Liver (tissue), 9 donors: ENCODE data around the gene PRKX. TPM values are rescaled to one million over a fixed set of nuclear protein-coding genes. Genes with fewer than 3 reads are reported as not detected.

ENCODE experiments used
- DNase-seq: peaks from one replicate; pipeline ENCODE4 v3.0.0-alpha.2; 2017; ENCODE audit warnings: low spot score
- H3K27ac ChIP-seq, 2 donors: one replicate each; pipeline ENCODE4 v1.7.0; 2013; ENCODE audit warnings: inconsistent platforms in 2 of 2, low read length in 2 of 2, control low read depth in 1 of 2, low read depth in 1 of 2, mild to moderate bottlenecking in 1 of 2
- H3K27me3 ChIP-seq, 4 donors: one replicate each; pipeline versions ENCODE4 v1.6.1 to v1.7.0; 2013; ENCODE audit warnings: low read length in 3 of 4, inconsistent platforms in 1 of 4, mild to moderate bottlenecking in 1 of 4, moderate library complexity in 1 of 4; ENCODE audit not compliant: control insufficient read depth in 4 of 4, insufficient read depth in 4 of 4
- H3K36me3 ChIP-seq, 4 donors: one replicate each; pipeline versions ENCODE4 v1.6.1 to v1.7.0; 2013; ENCODE audit warnings: low read length in 3 of 4, mild to moderate bottlenecking in 3 of 4, low read depth in 1 of 4, moderate library complexity in 1 of 4; ENCODE audit not compliant: control insufficient read depth in 4 of 4, insufficient read depth in 3 of 4
- H3K4me1 ChIP-seq, 4 donors: one replicate each; pipeline versions ENCODE4 v1.6.1 to v1.7.0; 2013; ENCODE audit warnings: low read length in 3 of 4, mild to moderate bottlenecking in 3 of 4, moderate library complexity in 1 of 4; ENCODE audit not compliant: control insufficient read depth in 4 of 4, insufficient read depth in 4 of 4
- H3K4me3 ChIP-seq, 3 donors: one replicate each; pipeline versions ENCODE4 v1.6.1 to v1.7.0; 2013; ENCODE audit warnings: low read length in 3 of 3, control low read depth in 1 of 3, low read depth in 1 of 3, mild to moderate bottlenecking in 1 of 3
- H3K9ac ChIP-seq, 2 donors: one replicate each; pipeline ENCODE4 v1.7.0; 2013; ENCODE audit warnings: low read length in 2 of 2, mild to moderate bottlenecking in 2 of 2, moderate library complexity in 2 of 2, control low read depth in 1 of 2, low read depth in 1 of 2
- H3K9me3 ChIP-seq, 4 donors: one replicate each; pipeline versions ENCODE4 v1.6.1 to v1.7.0; 2013; ENCODE audit warnings: low read length in 3 of 4; ENCODE audit not compliant: control insufficient read depth in 4 of 4
- EGR1 ChIP-seq, 2 donors: IDR thresholded peaks; 2 replicates each; pipeline ENCODE4 v1.6.1; 2016 to 2018; ENCODE audit warnings: antibody characterized with exemption in 2 of 2, low read depth in 2 of 2
- FOXA1 ChIP-seq: IDR thresholded peaks from 2 replicates; pipeline ENCODE4 v1.6.1; 2016; ENCODE audit warnings: antibody characterized with exemption
- FOXA2 ChIP-seq: IDR thresholded peaks from 2 replicates; pipeline ENCODE4 v1.6.1; 2016; ENCODE audit warnings: antibody characterized with exemption
- HNF4A ChIP-seq, 2 donors: conservative IDR thresholded peaks; 2 replicates each; pipeline ENCODE4 v1.6.1; 2016; ENCODE audit warnings: antibody characterized with exemption in 2 of 2, mild to moderate bottlenecking in 2 of 2
- HNF4G ChIP-seq: IDR thresholded peaks from 2 replicates; pipeline ENCODE4 v1.6.1; 2016; ENCODE audit warnings: antibody characterized with exemption
- JUND ChIP-seq, 2 donors: IDR thresholded peaks; 2 replicates each; pipeline ENCODE4 v1.6.1; 2016; ENCODE audit warnings: antibody characterized with exemption in 2 of 2
- MAX ChIP-seq: IDR thresholded peaks from 2 replicates; pipeline ENCODE4 v1.6.1; 2016; ENCODE audit warnings: antibody characterized with exemption
- NR2F2 ChIP-seq: IDR thresholded peaks from 2 replicates; pipeline ENCODE4 v1.6.1; 2016; ENCODE audit warnings: antibody characterized with exemption
- RAD21 ChIP-seq, 2 donors: IDR thresholded peaks; 2 replicates each; pipeline ENCODE4 v1.6.1; 2016; ENCODE audit warnings: antibody characterized with exemption in 2 of 2, mild to moderate bottlenecking in 2 of 2
- SP1 ChIP-seq: IDR thresholded peaks from 2 replicates; pipeline ENCODE4 v1.6.1; 2018; ENCODE audit warnings: antibody characterized with exemption, mild to moderate bottlenecking
- TAF1 ChIP-seq: conservative IDR thresholded peaks from 2 replicates; pipeline ENCODE4 v1.6.1; 2016; ENCODE audit warnings: antibody characterized with exemption, mild to moderate bottlenecking
- YY1 ChIP-seq: IDR thresholded peaks from 2 replicates; pipeline ENCODE4 v1.6.1; 2016; ENCODE audit warnings: antibody characterized with exemption, mild to moderate bottlenecking
- ZBTB33 ChIP-seq: IDR thresholded peaks from 2 replicates; pipeline ENCODE4 v1.6.1; 2016; ENCODE audit warnings: antibody characterized with exemption
- WGBS: extraction: QIAGEN DNeasy Blood & Tissue Kit; methylation state at CpG from one replicate; pipeline ENCODE4 v1.1.7; 2013; 5-methylcytosine and 5-hydroxymethylcytosine counted together
- polyA plus RNA-seq, 2 donors: library from polyadenylated mRNA; stranded (reverse) in 1 of 2; unstranded in 1 of 2; fragments of 200-250 nt in 1 of 2; fragments of >200 nt in 1 of 2; fragmentation: Nextera tagmentation in 1 of 2; extraction: Ambion mirVana in 1 of 2; gene quantifications; one replicate each; pipeline versions ENCODE4 v1.2.1 to v1.2.3, GENCODE V29; 2013 to 2015
- total RNA-seq, 2 donors: library from RNA; depleted of rRNA; stranded (reverse); fragments of >200 nt; gene quantifications; one replicate each; pipeline ENCODE4 v1.2.3, GENCODE V29; 2014
- TF ChIP-seq, protein P1 (sequence below): IDR thresholded peaks from 2 replicates; pipeline ENCODE4 v1.6.1; 2016; ENCODE audit warnings: antibody characterized with exemption, mild to moderate bottlenecking
- TF ChIP-seq, protein P2 (sequence below): fragments of 150-350 bp; IDR thresholded peaks from 2 replicates; pipeline ENCODE4 v1.5.1; 2017; ENCODE audit warnings: improper control_type of control experiment, low read depth, low read length; ENCODE audit not compliant: missing input control
- TF ChIP-seq, protein P3 (sequence below): IDR thresholded peaks from 2 replicates; pipeline ENCODE4 v1.6.1; 2016; ENCODE audit warnings: antibody characterized with exemption
- donor health status: healthy.
- donor health status: healthy.
- donor health status: healthy.
- donor health status: healthy.
- donor health status: healthy.

The PRKX gene
- total and polyA plus RNA-seq, 4 donors: 0.63 to 4.0 (median 1.7) TPM

GRCh38 chrX:3653111-3653510 is 60.3 kb downstream of the PRKX start:
- H3K36me3 ChIP-seq: no peaks in the 10 kb centered on the region
- H3K27me3 ChIP-seq: no peaks in the 10 kb centered on the region
- no peaks in the 10 kb centered on the region for H3K4me1 ChIP-seq
- H3K9ac ChIP-seq: no peak overlapping the region
- H3K27ac ChIP-seq: no peak overlapping the region
- WGBS: 97% methylated on average over 13 of the region's 13 CpGs
- DNase-seq: no peak
- TF ChIP-seq SP1: no peak
- TF ChIP-seq YY1: no peak
- no peak for TF ChIP-seq MAX
- TF ChIP-seq FOXA2: no peak
- no peak for TF ChIP-seq RAD21 (IDR thresholded peaks at IDR 0.05)
- TF ChIP-seq HNF4A (conservative IDR thresholded peaks at IDR 0.05): no peak
- TF ChIP-seq FOXA1: no peak
- H3K9me3 ChIP-seq: no peaks in the 10 kb centered on the region
- H3K4me3 ChIP-seq: no peak overlapping the region

DNA sequence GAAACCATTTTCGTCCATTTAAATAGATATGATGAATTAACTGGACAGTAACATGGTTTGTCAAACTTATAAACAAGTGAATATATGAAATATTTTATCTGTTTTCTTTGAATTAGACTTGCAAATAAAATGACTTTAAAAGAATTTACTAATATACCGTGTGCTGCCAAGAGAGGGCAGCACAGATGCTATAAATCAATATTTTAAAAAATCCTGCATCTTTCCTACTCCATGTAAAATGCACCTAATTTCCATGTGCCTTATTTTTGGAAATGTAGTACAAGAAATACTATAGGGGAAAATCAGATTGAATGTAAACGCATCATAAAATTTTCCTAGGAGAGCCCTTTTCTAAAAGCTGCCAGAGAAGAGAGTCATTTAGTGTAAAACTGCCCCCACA is 62.2 kb downstream of the PRKX start:
- Histone ChIP-seq H3K27me3 (no peaks in the 10 kb centered on the region), H3K4me1 (no peaks in the 10 kb centered on the region), H3K9ac (no peak overlapping the region), H3K36me3 (no peaks in the 10 kb centered on the region), H3K4me3 (no peak overlapping the region), H3K27ac (no peak overlapping the region), H3K9me3 (no peaks in the 10 kb centered on the region)
- no peak for DNase-seq
- WGBS: 22% methylated on average over 3 of the region's 3 CpGs
- TF ChIP-seq SP1 (no peak), HNF4G (no peak), FOXA1 (no peak), TAF1 (no peak), ZBTB33 (no peak), MAX (no peak), JUND (IDR thresholded peaks at IDR 0.05) (no peak), NR2F2 (no peak), RAD21 (IDR thresholded peaks at IDR 0.05) (peak; percentile 59 to 70), EGR1 (IDR thresholded peaks at IDR 0.05; ENCODE audit: low read depth in 2 of 2) (no peak), HNF4A (conservative IDR thresholded peaks at IDR 0.05) (no peak)
- TF ChIP-seq, protein P1, sequence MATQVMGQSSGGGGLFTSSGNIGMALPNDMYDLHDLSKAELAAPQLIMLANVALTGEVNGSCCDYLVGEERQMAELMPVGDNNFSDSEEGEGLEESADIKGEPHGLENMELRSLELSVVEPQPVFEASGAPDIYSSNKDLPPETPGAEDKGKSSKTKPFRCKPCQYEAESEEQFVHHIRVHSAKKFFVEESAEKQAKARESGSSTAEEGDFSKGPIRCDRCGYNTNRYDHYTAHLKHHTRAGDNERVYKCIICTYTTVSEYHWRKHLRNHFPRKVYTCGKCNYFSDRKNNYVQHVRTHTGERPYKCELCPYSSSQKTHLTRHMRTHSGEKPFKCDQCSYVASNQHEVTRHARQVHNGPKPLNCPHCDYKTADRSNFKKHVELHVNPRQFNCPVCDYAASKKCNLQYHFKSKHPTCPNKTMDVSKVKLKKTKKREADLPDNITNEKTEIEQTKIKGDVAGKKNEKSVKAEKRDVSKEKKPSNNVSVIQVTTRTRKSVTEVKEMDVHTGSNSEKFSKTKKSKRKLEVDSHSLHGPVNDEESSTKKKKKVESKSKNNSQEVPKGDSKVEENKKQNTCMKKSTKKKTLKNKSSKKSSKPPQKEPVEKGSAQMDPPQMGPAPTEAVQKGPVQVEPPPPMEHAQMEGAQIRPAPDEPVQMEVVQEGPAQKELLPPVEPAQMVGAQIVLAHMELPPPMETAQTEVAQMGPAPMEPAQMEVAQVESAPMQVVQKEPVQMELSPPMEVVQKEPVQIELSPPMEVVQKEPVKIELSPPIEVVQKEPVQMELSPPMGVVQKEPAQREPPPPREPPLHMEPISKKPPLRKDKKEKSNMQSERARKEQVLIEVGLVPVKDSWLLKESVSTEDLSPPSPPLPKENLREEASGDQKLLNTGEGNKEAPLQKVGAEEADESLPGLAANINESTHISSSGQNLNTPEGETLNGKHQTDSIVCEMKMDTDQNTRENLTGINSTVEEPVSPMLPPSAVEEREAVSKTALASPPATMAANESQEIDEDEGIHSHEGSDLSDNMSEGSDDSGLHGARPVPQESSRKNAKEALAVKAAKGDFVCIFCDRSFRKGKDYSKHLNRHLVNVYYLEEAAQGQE: no peak
- TF ChIP-seq, protein P2, sequence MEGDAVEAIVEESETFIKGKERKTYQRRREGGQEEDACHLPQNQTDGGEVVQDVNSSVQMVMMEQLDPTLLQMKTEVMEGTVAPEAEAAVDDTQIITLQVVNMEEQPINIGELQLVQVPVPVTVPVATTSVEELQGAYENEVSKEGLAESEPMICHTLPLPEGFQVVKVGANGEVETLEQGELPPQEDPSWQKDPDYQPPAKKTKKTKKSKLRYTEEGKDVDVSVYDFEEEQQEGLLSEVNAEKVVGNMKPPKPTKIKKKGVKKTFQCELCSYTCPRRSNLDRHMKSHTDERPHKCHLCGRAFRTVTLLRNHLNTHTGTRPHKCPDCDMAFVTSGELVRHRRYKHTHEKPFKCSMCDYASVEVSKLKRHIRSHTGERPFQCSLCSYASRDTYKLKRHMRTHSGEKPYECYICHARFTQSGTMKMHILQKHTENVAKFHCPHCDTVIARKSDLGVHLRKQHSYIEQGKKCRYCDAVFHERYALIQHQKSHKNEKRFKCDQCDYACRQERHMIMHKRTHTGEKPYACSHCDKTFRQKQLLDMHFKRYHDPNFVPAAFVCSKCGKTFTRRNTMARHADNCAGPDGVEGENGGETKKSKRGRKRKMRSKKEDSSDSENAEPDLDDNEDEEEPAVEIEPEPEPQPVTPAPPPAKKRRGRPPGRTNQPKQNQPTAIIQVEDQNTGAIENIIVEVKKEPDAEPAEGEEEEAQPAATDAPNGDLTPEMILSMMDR: peak; percentile 45
- TF ChIP-seq, protein P3, sequence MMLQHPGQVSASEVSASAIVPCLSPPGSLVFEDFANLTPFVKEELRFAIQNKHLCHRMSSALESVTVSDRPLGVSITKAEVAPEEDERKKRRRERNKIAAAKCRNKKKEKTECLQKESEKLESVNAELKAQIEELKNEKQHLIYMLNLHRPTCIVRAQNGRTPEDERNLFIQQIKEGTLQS: no peak
